Activated T-cell treated with anti-CD3 and anti-CD28 coated beads, Interleukin-2, amount 50 U/mL, for 48 hours (primary cell): Measurements from ENCODE around the gene PARG.
"Not testable (repeated sequence)": the region's sequence is repeated elsewhere in the genome, so short reads cannot be mapped to it uniquely, and the experiment has no call there.

ENCODE experiments used
- DNase-seq, 2 experiments: peaks; one replicate each; pipeline ENCODE4 v3.0.0-alpha.2; 2020

The PARG gene

GRCh38 chr10:49900406-49900805, 41.4 kb downstream of the PARG start:
- not testable (repeated sequence) for DNase-seq

- DNase-seq = not testable (repeated sequence)
These were observed 41.8 kb downstream of the PARG start for GRCh38 chr10:49899999-49900398.

- DNase-seq = not testable (repeated sequence)
These were observed 51.8 kb downstream of the PARG start for GRCh38 chr10:49890025-49890424.

GRCh38 chr10:49884739-49885331, 57.0 kb downstream of the PARG start:
- not testable (repeated sequence) for DNase-seq

- not testable (repeated sequence) for DNase-seq
These were observed 58.0 kb downstream of the PARG start for GRCh38 chr10:49883852-49884251.

DNA sequence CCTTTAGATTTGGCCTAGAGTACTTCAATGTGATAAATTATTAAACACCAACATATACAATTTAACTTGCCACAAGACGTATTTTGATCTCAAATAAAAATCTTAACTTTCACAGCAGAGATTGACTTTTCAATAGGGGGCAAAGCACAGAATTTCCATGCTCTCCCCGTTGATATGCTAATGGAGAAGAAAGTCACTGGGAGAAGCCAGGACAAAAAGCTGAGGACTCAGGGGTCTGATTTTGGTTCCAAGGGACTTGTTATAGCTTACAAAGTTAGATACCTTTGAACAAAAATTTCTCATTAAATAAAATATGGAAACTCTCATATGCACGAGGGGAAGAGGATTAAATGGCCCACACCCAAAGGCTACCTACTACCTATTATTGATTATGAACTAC, 59.5 kb downstream of the PARG start:
- DNase-seq = not testable (repeated sequence)

DNA sequence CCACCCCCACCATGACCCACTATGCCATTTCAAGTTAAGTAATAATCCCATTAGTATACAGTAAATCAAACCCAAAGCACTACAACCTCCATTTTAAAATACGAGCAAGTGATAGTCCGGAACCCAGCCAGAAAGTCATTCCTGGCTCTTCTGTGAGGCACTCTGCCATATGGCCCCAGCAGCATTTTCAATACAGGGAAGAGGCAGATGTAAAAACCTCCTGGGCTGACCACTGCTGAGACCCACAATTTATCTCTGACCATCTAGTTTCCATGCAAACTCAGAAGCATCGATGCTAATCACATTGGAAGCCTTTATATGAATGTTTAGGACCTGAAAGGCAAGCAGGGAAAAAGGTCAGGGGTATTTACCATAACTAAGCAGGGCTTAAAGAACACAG, 69.1 kb downstream of the PARG start:
- not testable (repeated sequence) for DNase-seq

- not testable (repeated sequence) for DNase-seq
These were observed 70.4 kb downstream of the PARG start for GRCh38 chr10:49871462-49871861.

DNA sequence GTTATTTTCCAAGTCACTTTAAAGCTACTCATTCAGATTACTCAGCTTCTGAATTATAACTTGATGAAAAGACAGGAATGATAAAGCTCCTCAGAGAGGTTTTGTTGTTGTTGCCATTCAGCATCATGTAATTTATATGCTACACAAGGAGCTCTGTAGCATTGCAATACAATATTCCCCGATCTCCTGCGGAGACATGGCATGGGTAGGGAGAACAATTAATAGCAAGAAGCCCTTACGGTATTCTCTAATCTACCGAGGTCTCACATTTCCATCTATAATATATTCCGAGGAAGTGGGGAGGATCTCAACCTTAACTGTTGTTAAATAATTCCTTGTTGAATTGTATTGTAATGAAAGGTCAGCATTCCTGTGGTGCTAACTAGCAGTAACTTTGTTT, 81.9 kb downstream of the PARG start:
- DNase-seq = not testable (repeated sequence)

DNA sequence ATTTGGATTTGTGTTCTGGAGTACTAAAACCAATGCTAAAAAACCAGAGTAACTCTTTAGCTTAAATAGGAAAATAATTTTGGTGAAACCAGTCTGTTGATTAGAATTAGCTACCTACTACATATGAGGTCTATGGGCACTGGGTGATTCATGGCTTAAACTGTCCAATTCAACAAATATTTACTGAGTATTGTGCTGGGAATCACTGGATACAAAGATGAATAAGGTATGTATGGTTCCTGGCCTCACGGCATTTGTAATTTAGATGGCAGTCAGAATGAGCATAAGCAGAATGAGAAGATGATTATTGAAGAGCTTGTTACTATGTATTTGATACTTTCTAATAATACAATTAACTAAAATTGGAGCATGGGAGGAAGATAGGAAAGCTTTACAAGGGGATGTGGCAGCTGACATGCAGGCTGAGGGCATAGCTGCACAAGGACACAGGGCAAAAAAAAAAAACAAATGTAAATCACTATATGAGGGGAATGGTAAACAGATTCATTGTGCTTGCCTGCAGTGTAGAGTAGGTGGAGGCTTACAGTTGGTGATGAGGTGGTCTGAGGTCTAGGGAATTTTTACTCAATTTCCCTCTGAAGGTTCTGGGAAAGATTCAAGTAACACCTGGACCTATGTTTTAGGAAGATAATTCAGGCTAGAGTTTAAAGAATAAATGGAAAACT, 83.0 kb downstream of the PARG start:
- DNase-seq = not testable (repeated sequence)

- not testable (repeated sequence) for DNase-seq
These were observed 92.3 kb downstream of the PARG start for GRCh38 chr10:49849520-49849919.

GRCh38 chr10:49844775-49845595, 96.8 kb downstream of the PARG start:
- no peak for DNase-seq

GRCh38 chr10:49842333-49842628, 99.5 kb downstream of the PARG start:
- not testable (repeated sequence) for DNase-seq

GRCh38 chr10:49841615-49842332, 100.1 kb downstream of the PARG start:
- no peak for DNase-seq

DNA sequence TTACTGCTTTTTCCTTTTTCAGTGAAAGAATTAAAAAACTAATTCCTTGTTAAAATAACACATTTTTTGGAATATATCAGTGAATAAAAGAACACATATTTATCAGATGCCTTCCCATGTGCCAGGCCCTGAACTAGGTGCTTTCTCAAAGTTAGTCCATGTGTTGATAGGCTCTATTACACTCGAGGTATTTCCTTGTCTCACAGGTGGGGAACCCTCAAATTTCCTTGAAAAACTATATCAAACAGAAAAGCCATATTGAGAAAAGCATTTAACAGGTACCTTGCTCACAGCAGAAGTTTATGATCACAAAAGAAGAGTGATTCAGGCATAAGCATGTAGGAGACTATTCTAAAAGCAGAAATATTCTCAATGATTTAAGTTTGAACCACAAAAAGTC, 104.1 kb downstream of the PARG start:
- no peak for DNase-seq

DNA sequence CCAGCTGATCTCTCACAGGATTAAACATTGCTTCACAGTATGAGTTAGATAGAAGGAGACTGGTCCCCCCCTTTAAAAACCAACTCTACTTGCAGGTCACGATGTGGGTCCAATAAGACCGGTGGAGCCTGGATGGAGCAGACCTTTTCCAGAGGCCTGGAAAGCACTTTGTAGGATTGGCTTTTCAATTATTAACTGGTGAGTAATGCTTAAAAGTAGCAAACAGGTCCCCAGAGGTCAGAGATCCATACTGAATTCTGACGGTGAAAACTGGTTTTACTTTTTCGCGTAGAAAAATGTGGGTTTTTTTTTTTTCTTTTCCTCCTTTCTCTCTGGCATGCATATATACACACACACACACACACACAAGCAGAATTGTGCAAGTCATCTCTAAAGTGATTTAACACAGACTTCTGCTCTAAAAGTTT, 104.8 kb downstream of the PARG start:
- no peak for DNase-seq

DNA sequence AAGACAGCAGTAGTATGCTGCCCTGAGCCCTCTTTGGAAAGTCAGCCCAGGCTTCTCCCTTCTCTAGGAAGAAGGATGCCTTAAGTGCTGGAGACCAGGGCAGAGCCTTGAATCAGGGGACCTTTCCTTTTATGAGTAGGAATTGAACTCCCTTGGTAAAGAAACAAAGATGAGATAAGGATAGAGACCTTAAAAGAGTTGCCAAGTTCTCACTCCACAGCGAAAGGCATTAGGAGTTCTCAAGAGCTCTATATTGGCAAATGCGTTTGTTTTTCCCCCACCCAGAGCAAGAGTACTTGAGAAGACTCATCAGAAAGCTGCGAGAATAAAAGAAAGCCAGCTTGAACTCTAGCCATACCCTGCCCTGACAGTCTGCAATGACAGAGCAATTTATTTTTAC, 106.9 kb downstream of the PARG start:
- DNase-seq = no peak

GRCh38 chr10:49834201-49834600, 107.6 kb downstream of the PARG start:
- no peak for DNase-seq

- DNase-seq = no peak
These were observed 108.7 kb downstream of the PARG start for GRCh38 chr10:49833168-49833567.

DNA sequence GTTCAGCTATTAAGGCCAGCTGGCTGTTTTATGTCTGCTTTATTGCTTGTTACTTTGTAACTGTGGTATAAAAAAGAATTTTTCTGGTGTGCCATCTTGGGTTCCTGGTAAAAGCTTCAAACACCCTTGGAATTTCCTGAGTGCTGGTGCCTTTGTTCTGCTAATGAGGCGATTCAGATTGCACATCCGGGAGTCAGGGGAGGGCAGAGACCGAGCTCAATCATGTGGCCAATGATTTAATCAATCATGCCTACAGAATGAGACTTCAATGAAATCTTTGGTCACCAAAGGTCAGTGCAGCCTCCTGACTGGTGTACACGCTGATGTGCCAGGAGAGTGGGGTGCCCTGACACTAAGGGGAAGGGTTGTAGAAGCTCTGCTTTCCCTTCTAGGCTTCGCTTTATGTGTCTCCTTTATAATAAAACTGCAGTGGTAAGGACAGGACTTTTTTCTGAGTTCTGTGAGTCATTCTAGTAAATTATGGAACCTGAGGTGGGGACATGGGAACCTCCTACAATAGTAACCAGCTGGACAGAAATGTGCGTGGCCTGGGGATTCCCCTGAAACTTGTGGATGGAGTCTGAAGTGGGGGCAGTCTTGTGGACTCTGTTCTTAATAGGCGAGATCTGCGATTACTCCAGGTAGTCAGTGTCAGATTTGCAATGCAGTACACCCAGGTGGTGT, 110.3 kb downstream of the PARG start:
- DNase-seq = no peak

DNA sequence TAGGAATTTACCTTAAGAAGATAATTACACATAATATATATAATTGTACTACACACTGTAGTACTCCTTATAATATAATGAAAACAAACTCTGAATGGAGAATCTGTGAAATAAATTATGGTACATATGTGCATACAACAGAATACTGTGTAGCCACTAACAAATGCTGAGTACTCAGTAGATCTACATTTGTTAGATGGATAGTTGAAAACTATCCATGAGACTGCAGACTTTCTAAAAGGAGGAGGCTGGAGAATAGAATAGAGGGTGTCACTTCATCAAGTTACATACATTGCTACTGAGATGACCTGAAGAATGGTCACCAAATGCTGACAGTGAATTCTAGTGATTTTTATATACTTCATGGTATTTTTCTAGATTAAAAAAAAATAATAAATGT, 111.0 kb downstream of the PARG start:
- DNase-seq = no peak

DNA sequence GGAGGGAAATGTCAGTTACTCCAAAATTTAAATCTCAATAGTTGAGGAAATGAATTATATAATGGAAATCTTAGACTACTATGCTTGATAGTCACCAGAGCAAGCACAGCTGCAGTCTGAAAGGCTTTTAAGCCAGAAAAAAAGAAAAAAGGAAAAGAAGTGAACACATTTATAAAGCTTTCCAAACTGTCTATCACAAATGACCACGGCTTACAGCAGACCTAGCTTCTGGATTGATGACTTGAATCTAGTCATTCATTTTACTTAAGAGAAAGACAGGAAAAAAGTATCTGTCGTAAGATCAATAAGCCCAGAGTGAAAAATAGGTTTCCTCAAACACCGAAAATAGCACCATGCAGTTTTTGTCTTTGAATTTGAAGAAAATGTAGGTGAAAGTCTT, 111.8 kb downstream of the PARG start:
- no peak for DNase-seq

- no peak for DNase-seq
These were observed 114.5 kb downstream of the PARG start for GRCh38 chr10:49827297-49827696.
